Memory B cell (primary cell): ENCODE data around the gene SLC8A2.
A peak's percentile ranks its signal among the peaks of the same experiment; 100 is the strongest.

Source experiments
- ATAC-seq: fragments of 150-1000 bp; cut with Tn5 transposase; 2 replicates; pipeline ENCODE4 v1.10.0; 2021; ENCODE audit warnings: low read depth, mild to moderate bottlenecking, moderate library complexity
- DNase-seq, 2 donors: peaks; one replicate each; pipeline ENCODE4 v3.0.0; 2022; ENCODE audit warnings: low spot score in 2 of 2
- H3K27ac Mint-ChIP-seq: one replicate; pipeline ENCODE4 v1.8.0; 2022; ENCODE audit warnings: mild to moderate bottlenecking, moderate library complexity, mixed read lengths
- H3K27me3 Mint-ChIP-seq: one replicate; pipeline ENCODE4 v1.8.0; 2022; ENCODE audit warnings: mixed read lengths
- H3K36me3 Mint-ChIP-seq: one replicate; pipeline ENCODE4 v1.8.0; 2022; ENCODE audit warnings: mild to moderate bottlenecking, mixed read lengths
- H3K4me1 Mint-ChIP-seq: one replicate; pipeline ENCODE4 v1.8.0; 2022; ENCODE audit warnings: mixed read lengths
- H3K4me3 Mint-ChIP-seq: one replicate; pipeline ENCODE4 v1.8.0; 2022; ENCODE audit warnings: mild to moderate bottlenecking, moderate library complexity, mixed read lengths
- H3K9me3 Mint-ChIP-seq: one replicate; pipeline ENCODE4 v1.8.0; 2022; ENCODE audit warnings: mixed read lengths

SLC8A2 gene

GRCh38 chr19:47446534-47447469, 24.9 kb downstream of the SLC8A2 start:
- Mint-ChIP-seq H3K4me1 (peaks cover 21% of the 10 kb centered on the region), H3K27me3 (peaks cover 56% of the 10 kb centered on the region), H3K4me3 (no peak overlapping the region), H3K36me3 (peaks cover 9% of the 10 kb centered on the region), H3K9me3 (peaks cover 5% of the 10 kb centered on the region), H3K27ac (no peak overlapping the region)
- ATAC-seq (no peak), DNase-seq (no peak)

GRCh38 chr19:47445937-47446402, 25.7 kb downstream of the SLC8A2 start:
- Mint-ChIP-seq H3K27me3 (peaks cover 55% of the 10 kb centered on the region), H3K27ac (no peak overlapping the region), H3K4me3 (peak overlapping the region; percentile 78), H3K9me3 (peaks cover 5% of the 10 kb centered on the region), H3K36me3 (peaks cover 9% of the 10 kb centered on the region), H3K4me1 (peaks cover 21% of the 10 kb centered on the region)
- ATAC-seq (peak; percentile 86), DNase-seq (peak in 1 of 2 donors; percentile 45)

- H3K27ac Mint-ChIP-seq = no peak overlapping the region
- ATAC-seq (no peak), DNase-seq (no peak)
These were observed 26.2 kb downstream of the SLC8A2 start for GRCh38 chr19:47445527-47445926.

GRCh38 chr19:47444388-47444821, 27.3 kb downstream of the SLC8A2 start:
- Mint-ChIP-seq H3K9me3 (peaks cover 5% of the 10 kb centered on the region), H3K4me3 (no peak overlapping the region), H3K27me3 (peaks cover 54% of the 10 kb centered on the region), H3K27ac (no peak overlapping the region), H3K36me3 (peaks cover 9% of the 10 kb centered on the region), H3K4me1 (peaks cover 21% of the 10 kb centered on the region)
- DNase-seq = no peak
- no peak for ATAC-seq

More at GRCh38 chr19:47445527-47445926, 26.2 kb downstream of the SLC8A2 start:
- Mint-ChIP-seq H3K4me1 (peaks cover 21% of the 10 kb centered on the region), H3K36me3 (peaks cover 9% of the 10 kb centered on the region), H3K9me3 (peaks cover 5% of the 10 kb centered on the region), H3K27me3 (peaks cover 55% of the 10 kb centered on the region), H3K4me3 (peak overlapping the region; percentile 78)

- peaks cover 9% of the 10 kb centered on the region for H3K36me3 Mint-ChIP-seq
- H3K27ac Mint-ChIP-seq = no peak overlapping the region
- peaks cover 53% of the 10 kb centered on the region for H3K27me3 Mint-ChIP-seq
- DNase-seq = no peak
- peaks cover 5% of the 10 kb centered on the region for H3K9me3 Mint-ChIP-seq
- peaks cover 21% of the 10 kb centered on the region for H3K4me1 Mint-ChIP-seq
- H3K4me3 Mint-ChIP-seq = no peak overlapping the region
- ATAC-seq = no peak
These were observed 28.4 kb downstream of the SLC8A2 start for GRCh38 chr19:47443331-47443730.

GRCh38 chr19:47438793-47439220, 32.9 kb downstream of the SLC8A2 start:
- H3K9me3 Mint-ChIP-seq = no peaks in the 10 kb centered on the region
- no peak overlapping the region for H3K4me3 Mint-ChIP-seq
- peaks cover 47% of the 10 kb centered on the region for H3K27me3 Mint-ChIP-seq
- peaks cover 1% of the 10 kb centered on the region for H3K36me3 Mint-ChIP-seq
- ATAC-seq = no peak
- no peak overlapping the region for H3K27ac Mint-ChIP-seq
- H3K4me1 Mint-ChIP-seq = peaks cover 15% of the 10 kb centered on the region
- no peak for DNase-seq

- H3K4me1 Mint-ChIP-seq = peaks cover 10% of the 10 kb centered on the region
- H3K9me3 Mint-ChIP-seq = no peaks in the 10 kb centered on the region
- H3K4me3 Mint-ChIP-seq = no peak overlapping the region
- no peak for ATAC-seq
- peaks cover 1% of the 10 kb centered on the region for H3K36me3 Mint-ChIP-seq
- no peak overlapping the region for H3K27ac Mint-ChIP-seq
- peaks cover 40% of the 10 kb centered on the region for H3K27me3 Mint-ChIP-seq
- no peak for DNase-seq
These were observed 34.2 kb downstream of the SLC8A2 start for GRCh38 chr19:47437500-47437899.

- H3K4me1 Mint-ChIP-seq = peaks cover 10% of the 10 kb centered on the region
- peaks cover 1% of the 10 kb centered on the region for H3K36me3 Mint-ChIP-seq
- DNase-seq (peak; percentile 83 to 86), ATAC-seq (peak; percentile 88)
- peaks cover 40% of the 10 kb centered on the region for H3K27me3 Mint-ChIP-seq
- no peaks in the 10 kb centered on the region for H3K9me3 Mint-ChIP-seq
- peak overlapping the region; percentile 18 for H3K4me3 Mint-ChIP-seq
- peak overlapping the region; percentile 39 for H3K27ac Mint-ChIP-seq
These were observed 34.8 kb downstream of the SLC8A2 start for GRCh38 chr19:47436712-47437401.

- ATAC-seq (no peak), DNase-seq (no peak)
- Mint-ChIP-seq H3K4me1 (peaks cover 10% of the 10 kb centered on the region), H3K4me3 (no peak overlapping the region), H3K27me3 (peaks cover 39% of the 10 kb centered on the region), H3K27ac (no peak overlapping the region), H3K9me3 (no peaks in the 10 kb centered on the region), H3K36me3 (peaks cover 1% of the 10 kb centered on the region)
These were observed 35.7 kb downstream of the SLC8A2 start for GRCh38 chr19:47435883-47436417.

GRCh38 chr19:47435196-47435595, 36.5 kb downstream of the SLC8A2 start:
- Mint-ChIP-seq H3K4me3 (no peak overlapping the region), H3K9me3 (no peaks in the 10 kb centered on the region), H3K27me3 (peaks cover 40% of the 10 kb centered on the region), H3K36me3 (peaks cover 1% of the 10 kb centered on the region), H3K4me1 (peaks cover 10% of the 10 kb centered on the region), H3K27ac (peak overlapping the region; percentile 18)
- DNase-seq (no peak), ATAC-seq (peak; percentile 61)

GRCh38 chr19:47434088-47434487, 37.6 kb downstream of the SLC8A2 start:
- peaks cover 13% of the 10 kb centered on the region for H3K4me1 Mint-ChIP-seq
- peaks cover 42% of the 10 kb centered on the region for H3K27me3 Mint-ChIP-seq

GRCh38 chr19:47433121-47433520, 38.6 kb downstream of the SLC8A2 start:
- Mint-ChIP-seq H3K4me1 (peaks cover 13% of the 10 kb centered on the region), H3K36me3 (peaks cover 1% of the 10 kb centered on the region), H3K27ac (no peak overlapping the region), H3K4me3 (no peak overlapping the region), H3K9me3 (no peaks in the 10 kb centered on the region), H3K27me3 (peaks cover 38% of the 10 kb centered on the region)
- no peak for ATAC-seq
- DNase-seq = no peak

More at GRCh38 chr19:47434088-47434487, 37.6 kb downstream of the SLC8A2 start:
- Mint-ChIP-seq H3K27ac (no peak overlapping the region), H3K4me3 (no peak overlapping the region), H3K36me3 (peaks cover 1% of the 10 kb centered on the region), H3K9me3 (no peaks in the 10 kb centered on the region)
- ATAC-seq (no peak), DNase-seq (no peak)

GRCh38 chr19:47432499-47432898, 39.2 kb downstream of the SLC8A2 start:
- Mint-ChIP-seq H3K4me1 (peaks cover 13% of the 10 kb centered on the region), H3K27me3 (peaks cover 35% of the 10 kb centered on the region), H3K4me3 (no peak overlapping the region), H3K9me3 (no peaks in the 10 kb centered on the region), H3K36me3 (peaks cover 1% of the 10 kb centered on the region), H3K27ac (no peak overlapping the region)
- DNase-seq (no peak), ATAC-seq (no peak)

GRCh38 chr19:47432091-47432490, 39.6 kb downstream of the SLC8A2 start:
- Mint-ChIP-seq H3K27me3 (peaks cover 33% of the 10 kb centered on the region), H3K4me3 (no peak overlapping the region), H3K36me3 (peaks cover 1% of the 10 kb centered on the region), H3K27ac (no peak overlapping the region), H3K9me3 (no peaks in the 10 kb centered on the region), H3K4me1 (peaks cover 10% of the 10 kb centered on the region)
- DNase-seq (no peak), ATAC-seq (no peak)
